NCI-H446 treated with DMSO at 0.1 percent for 48 hours (cell line): ENCODE data around the gene FAM149B1.
"Not testable (repeated sequence)": the region's sequence is repeated elsewhere in the genome, so short reads cannot be mapped to it uniquely, and the experiment has no call there.

ENCODE experiments used
- DNase-seq: peaks from one replicate; lab custom pipeline; 2025; lab: John Stamatoyannopoulos, UW

FAM149B1 gene

GRCh38 chr10:73233883-73234282 is 66.0 kb downstream of the FAM149B1 start:
- DNase-seq = no peak

GRCh38 chr10:73234695-73235094 is 66.8 kb downstream of the FAM149B1 start:
- DNase-seq = no peak

GRCh38 chr10:73238990-73239566 is 71.2 kb downstream of the FAM149B1 start:
- DNase-seq = no peak

GRCh38 chr10:73239908-73240307 is 72.0 kb downstream of the FAM149B1 start:
- no peak for DNase-seq

- no peak for DNase-seq
These were observed 77.1 kb downstream of the FAM149B1 start for GRCh38 chr10:73244866-73245477.

- DNase-seq = no peak
These were observed 78.4 kb downstream of the FAM149B1 start for GRCh38 chr10:73246322-73246645.

GRCh38 chr10:73246646-73247508 is 79.0 kb downstream of the FAM149B1 start, which contains the start of gene DNAJC9:
DNAJC9 (minus strand) TSS chr10:73247255; CDS start chr10:73247189, 66 bp downstream.
- peak; percentile 81 for DNase-seq

- DNase-seq = no peak
These were observed 79.8 kb downstream of the FAM149B1 start for GRCh38 chr10:73247509-73248258.

- no peak for DNase-seq
These were observed 80.4 kb downstream of the FAM149B1 start for GRCh38 chr10:73248259-73248724.

GRCh38 chr10:73251683-73252444 is 83.9 kb downstream of the FAM149B1 start:
- DNase-seq = no peak

GRCh38 chr10:73252445-73253224 is 84.7 kb downstream of the FAM149B1 start, which contains the start of gene MRPS16:
MRPS16 (minus strand) TSS chr10:73252644; CDS start chr10:73252482, 162 bp downstream.
- peak; percentile 89 for DNase-seq

GRCh38 chr10:73253225-73253555 is 85.3 kb downstream of the FAM149B1 start:
- DNase-seq = no peak

- not testable (repeated sequence) for DNase-seq
These were observed 90.7 kb downstream of the FAM149B1 start for GRCh38 chr10:73258612-73259011.

- no peak for DNase-seq
These were observed 93.6 kb downstream of the FAM149B1 start for GRCh38 chr10:73261362-73261995.

- no peak for DNase-seq
These were observed 94.3 kb downstream of the FAM149B1 start for GRCh38 chr10:73262105-73262730.

GRCh38 chr10:73262880-73263555 is 95.1 kb downstream of the FAM149B1 start:
- DNase-seq = no peak

- DNase-seq = no peak
These were observed 95.9 kb downstream of the FAM149B1 start for GRCh38 chr10:73263693-73264347.

- no peak for DNase-seq
These were observed 96.5 kb downstream of the FAM149B1 start for GRCh38 chr10:73264423-73264822.

GRCh38 chr10:73281097-73281496 is 113.2 kb downstream of the FAM149B1 start:
- DNase-seq = no peak
